Natural killer cell (primary cell): ENCODE measurements around the gene OR6C70. TPM values are rescaled to one million over a fixed set of nuclear protein-coding genes. Genes with fewer than 3 reads are reported as not detected.

Experiments used
- ATAC-seq, 3 donors: fragments of 150-1000 bp in 2 of 3; fragments of 200-7000 bp in 1 of 3; cut with Tn5 transposase; 1 replicate in 1 of 3; 2 replicates in 2 of 3; pipeline ENCODE4 v1.10.0; 2021; ENCODE audit warnings: mild to moderate bottlenecking in 2 of 3, moderate library complexity in 2 of 3
- DNase-seq, 2 donors: peaks; one replicate each; pipeline versions ENCODE4 v3.0.0 to v3.0.0-alpha.2; 2013 to 2021; ENCODE audit warnings: mixed read lengths in 1 of 2
- H3K27ac ChIP-seq: one replicate; pipeline ENCODE4 v1.5.1; 2013; ENCODE audit warnings: mild to moderate bottlenecking, low read length
- H3K27me3 ChIP-seq: one replicate; pipeline ENCODE4 v1.6.1; 2013; ENCODE audit warnings: low read length; ENCODE audit not compliant: control insufficient read depth, insufficient read depth
- H3K36me3 ChIP-seq: one replicate; pipeline ENCODE4 v1.6.1; 2013; ENCODE audit warnings: low read length; ENCODE audit not compliant: control insufficient read depth, insufficient read depth
- H3K4me1 ChIP-seq: one replicate; pipeline ENCODE4 v1.6.1; 2013; ENCODE audit warnings: low read length; ENCODE audit not compliant: control insufficient read depth, insufficient read depth
- H3K4me3 ChIP-seq: one replicate; pipeline ENCODE4 v1.5.1; 2013; ENCODE audit warnings: low read length
- H3K9me3 ChIP-seq: one replicate; pipeline ENCODE4 v1.6.1; 2013; ENCODE audit warnings: low read length; ENCODE audit not compliant: control insufficient read depth, insufficient read depth
- H3K27ac Mint-ChIP-seq, 2 donors: one replicate each; pipeline ENCODE4 v1.8.0; 2022; ENCODE audit warnings: mild to moderate bottlenecking in 2 of 2, mixed read lengths in 2 of 2, moderate library complexity in 1 of 2
- H3K27me3 Mint-ChIP-seq, 2 donors: one replicate each; pipeline ENCODE4 v1.8.0; 2022; ENCODE audit warnings: low read depth in 2 of 2, mixed read lengths in 2 of 2
- H3K36me3 Mint-ChIP-seq: one replicate; pipeline ENCODE4 v1.8.0; 2022; ENCODE audit warnings: mixed read lengths
- H3K4me1 Mint-ChIP-seq, 2 donors: one replicate each; pipeline ENCODE4 v1.8.0; 2022; ENCODE audit warnings: mixed read lengths in 2 of 2
- H3K4me3 Mint-ChIP-seq: one replicate; pipeline ENCODE4 v1.8.0; 2022; ENCODE audit warnings: mild to moderate bottlenecking, moderate library complexity, mixed read lengths
- H3K9me3 Mint-ChIP-seq, 2 donors: one replicate each; pipeline ENCODE4 v1.8.0; 2022; ENCODE audit warnings: mixed read lengths in 2 of 2
- WGBS: methylation state at CpG from one replicate; pipeline ENCODE4 v1.1.7; 2013; ENCODE audit warnings: missing lambda C conversion rate; ENCODE audit not compliant: insufficient coverage; 5-methylcytosine and 5-hydroxymethylcytosine counted together
- intact Hi-C: fragments of 100-400 bp; cut with micrococcal nuclease; formaldehyde crosslinking; loops from one replicate; pipeline ENCODE4 v1.14.2; 2022
- total RNA-seq, 4 donors: library from RNA; stranded (reverse); fragments of 120-200 nt in 1 of 4; gene quantifications; one replicate each; pipeline versions ENCODE4 v1.2.3 to v1.2.4, GENCODE V29; 2013 to 2022
- TF ChIP-seq, protein P1 (sequence below): fragments of 200-600 bp; IDR thresholded peaks from one replicate; pipeline ENCODE4 v1.8.0; 2022; ENCODE audit warnings: antibody characterized with exemption

Gene OR6C70
- not detected for total RNA-seq
- not detected for total RNA-seq (2013)

DNA sequence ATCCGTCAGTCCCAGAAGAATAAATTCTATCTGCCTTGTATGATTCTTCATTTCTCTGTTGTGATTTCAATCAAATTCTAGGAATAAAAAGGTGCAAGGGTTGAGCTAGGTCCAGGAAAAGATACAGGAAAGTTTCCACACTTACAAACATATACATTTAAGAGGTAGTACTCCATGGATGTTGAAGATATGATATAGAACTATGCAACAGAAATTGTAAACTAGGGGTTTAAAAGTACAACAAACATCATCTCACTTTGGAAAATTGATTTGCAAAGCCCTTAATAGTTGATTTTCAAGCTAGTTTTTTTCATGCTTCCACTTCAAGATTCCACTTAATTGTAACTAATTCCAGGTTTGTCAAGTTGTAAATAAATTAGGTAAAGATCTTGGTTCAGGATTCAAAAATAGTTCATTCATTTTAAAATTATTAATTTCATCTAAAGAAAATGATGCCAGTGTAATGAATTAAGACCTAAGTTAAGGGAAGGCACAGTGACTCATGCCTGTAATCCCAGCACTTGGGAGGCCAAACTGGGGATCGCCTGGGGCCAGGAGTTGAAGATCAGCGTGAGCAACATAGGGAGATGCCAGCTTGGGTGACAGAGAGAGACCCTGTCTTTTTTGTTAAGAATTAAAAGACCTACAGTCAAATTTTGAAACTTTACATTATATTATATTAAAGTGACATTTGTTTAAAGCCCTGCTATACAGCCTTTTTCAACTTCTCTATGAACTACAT is at the start of gene OR6C70:
Gene OR6C70 (minus strand): TSS at position 51 of the 742 bp plus-strand sequence. CDS start 0 bp downstream, at position 51.
- no peaks in the 10 kb centered on the region for H3K4me1 ChIP-seq
- TF ChIP-seq, protein P1, sequence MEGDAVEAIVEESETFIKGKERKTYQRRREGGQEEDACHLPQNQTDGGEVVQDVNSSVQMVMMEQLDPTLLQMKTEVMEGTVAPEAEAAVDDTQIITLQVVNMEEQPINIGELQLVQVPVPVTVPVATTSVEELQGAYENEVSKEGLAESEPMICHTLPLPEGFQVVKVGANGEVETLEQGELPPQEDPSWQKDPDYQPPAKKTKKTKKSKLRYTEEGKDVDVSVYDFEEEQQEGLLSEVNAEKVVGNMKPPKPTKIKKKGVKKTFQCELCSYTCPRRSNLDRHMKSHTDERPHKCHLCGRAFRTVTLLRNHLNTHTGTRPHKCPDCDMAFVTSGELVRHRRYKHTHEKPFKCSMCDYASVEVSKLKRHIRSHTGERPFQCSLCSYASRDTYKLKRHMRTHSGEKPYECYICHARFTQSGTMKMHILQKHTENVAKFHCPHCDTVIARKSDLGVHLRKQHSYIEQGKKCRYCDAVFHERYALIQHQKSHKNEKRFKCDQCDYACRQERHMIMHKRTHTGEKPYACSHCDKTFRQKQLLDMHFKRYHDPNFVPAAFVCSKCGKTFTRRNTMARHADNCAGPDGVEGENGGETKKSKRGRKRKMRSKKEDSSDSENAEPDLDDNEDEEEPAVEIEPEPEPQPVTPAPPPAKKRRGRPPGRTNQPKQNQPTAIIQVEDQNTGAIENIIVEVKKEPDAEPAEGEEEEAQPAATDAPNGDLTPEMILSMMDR: no peak
- no peaks in the 10 kb centered on the region for H3K36me3 ChIP-seq
- Mint-ChIP-seq H3K27me3 (peaks cover 5 to 27% of the 10 kb centered on the region in 2 donors), H3K27ac (no peak within 1 kb of the TSS), H3K36me3 (no peaks in the 10 kb centered on the region), H3K9me3 (no peaks in the 10 kb centered on the region), H3K4me3 (no peak within 1 kb of the TSS), H3K4me1 (no peaks in the 10 kb centered on the region)
- intact Hi-C loops: no loop called here
- H3K27me3 ChIP-seq: peaks cover 5% of the 10 kb centered on the region
- H3K27ac ChIP-seq: no peak within 1 kb of the TSS
- no peaks in the 10 kb centered on the region for H3K9me3 ChIP-seq
- WGBS: 82% methylated on average over 2 of the region's 3 CpGs
- DNase-seq (no peak), ATAC-seq (no peak)
- H3K4me3 ChIP-seq: no peak within 1 kb of the TSS

DNA sequence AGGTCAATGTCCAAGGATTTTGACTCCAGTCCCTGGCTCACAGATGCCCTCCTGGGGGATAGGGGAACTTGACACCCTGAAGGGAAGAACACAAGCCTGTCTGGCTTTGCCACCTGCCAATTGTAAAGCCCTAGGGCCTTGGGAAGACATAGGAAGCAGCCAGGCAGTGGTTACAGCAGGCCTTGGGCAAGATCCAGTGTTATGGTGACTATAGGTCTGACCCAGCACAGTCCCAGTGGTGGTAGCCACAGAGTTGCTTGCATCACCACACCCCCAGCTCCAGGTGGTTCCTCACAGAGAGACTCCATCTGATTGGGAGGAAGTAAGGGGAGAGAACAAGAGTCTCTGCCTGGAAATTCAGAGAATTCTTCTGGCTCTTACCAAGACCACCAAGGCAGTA is 46.5 kb upstream of the OR6C70 start:
- TF ChIP-seq, protein P1: no peak
- no peaks in the 10 kb centered on the region for H3K36me3 Mint-ChIP-seq
- no peaks in the 10 kb centered on the region for H3K9me3 Mint-ChIP-seq
- Histone ChIP-seq H3K27ac (no peak overlapping the region), H3K4me3 (no peak overlapping the region), H3K9me3 (no peaks in the 10 kb centered on the region), H3K4me1 (no peaks in the 10 kb centered on the region), H3K36me3 (no peaks in the 10 kb centered on the region), H3K27me3 (no peaks in the 10 kb centered on the region)
- no peak for ATAC-seq
- H3K27ac Mint-ChIP-seq: no peak overlapping the region
- H3K4me3 Mint-ChIP-seq: no peak overlapping the region
- no peaks in the 10 kb centered on the region for H3K4me1 Mint-ChIP-seq
- intact Hi-C loops: no loop called here
- H3K27me3 Mint-ChIP-seq: peaks cover 13 to 14% of the 10 kb centered on the region in 2 donors
- DNase-seq: no peak

DNA sequence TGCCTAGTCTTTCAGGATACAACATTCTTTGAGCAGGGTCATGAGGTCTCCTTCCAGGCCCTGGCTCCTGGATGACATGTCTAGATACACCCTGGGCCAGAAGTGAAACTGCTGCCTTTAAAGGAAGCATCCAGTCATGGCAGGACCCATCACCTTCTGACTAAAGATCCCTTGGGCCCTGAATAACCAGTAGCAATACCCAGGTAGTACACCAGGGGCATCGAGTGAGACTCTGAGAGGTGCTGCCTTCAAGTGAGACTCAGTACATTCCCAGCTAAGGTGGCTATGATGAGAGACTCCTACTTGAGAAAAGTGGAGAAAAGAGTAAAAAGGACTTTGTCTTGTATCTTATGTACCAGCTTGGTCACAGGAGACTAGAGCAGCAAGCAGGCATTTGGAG is 45.8 kb upstream of the OR6C70 start:
- H3K9me3 Mint-ChIP-seq: no peaks in the 10 kb centered on the region
- Histone ChIP-seq H3K4me1 (no peaks in the 10 kb centered on the region), H3K4me3 (no peak overlapping the region), H3K36me3 (no peaks in the 10 kb centered on the region), H3K27me3 (no peaks in the 10 kb centered on the region), H3K9me3 (no peaks in the 10 kb centered on the region), H3K27ac (no peak overlapping the region)
- 72% methylated on average over 1 of the region's 1 CpG for whole genome bisulfite sequencing
- no peak overlapping the region for H3K4me3 Mint-ChIP-seq
- TF ChIP-seq, protein P1: no peak
- DNase-seq (no peak), ATAC-seq (no peak)
- peaks cover 13 to 14% of the 10 kb centered on the region in 2 donors for H3K27me3 Mint-ChIP-seq
- intact Hi-C loops: no loop called here
- H3K4me1 Mint-ChIP-seq: no peaks in the 10 kb centered on the region
- H3K27ac Mint-ChIP-seq: no peak overlapping the region
- H3K36me3 Mint-ChIP-seq: no peaks in the 10 kb centered on the region

DNA sequence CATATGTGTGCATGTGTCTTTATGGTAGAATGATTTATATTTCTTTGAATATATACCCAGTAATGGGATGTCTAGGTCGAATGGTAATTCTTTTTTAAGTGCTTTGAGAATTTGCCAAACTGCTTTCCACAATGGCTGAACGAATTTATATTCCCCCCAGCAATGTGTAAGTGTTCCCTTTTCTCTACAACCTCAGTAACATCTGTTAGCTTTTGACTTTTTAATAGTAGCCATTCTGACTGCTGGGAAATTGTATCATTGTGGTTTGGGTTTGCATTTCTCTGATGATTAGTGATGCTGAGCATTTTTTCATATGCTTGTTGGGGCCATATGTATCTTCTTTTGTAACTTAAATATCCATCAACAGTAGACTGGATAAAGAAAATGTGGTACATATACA is 31.7 kb upstream of the OR6C70 start:
- ATAC-seq (no peak), DNase-seq (no peak)
- H3K9me3 Mint-ChIP-seq: no peaks in the 10 kb centered on the region
- Histone ChIP-seq H3K36me3 (no peaks in the 10 kb centered on the region), H3K27me3 (peaks cover 3% of the 10 kb centered on the region), H3K27ac (no peak overlapping the region), H3K4me3 (no peak overlapping the region), H3K4me1 (no peaks in the 10 kb centered on the region), H3K9me3 (no peaks in the 10 kb centered on the region)
- no peak overlapping the region for H3K4me3 Mint-ChIP-seq
- TF ChIP-seq, protein P1: no peak
- no peaks in the 10 kb centered on the region for H3K4me1 Mint-ChIP-seq
- no peak overlapping the region for H3K27ac Mint-ChIP-seq
- peaks cover 12 to 25% of the 10 kb centered on the region in 2 donors for H3K27me3 Mint-ChIP-seq
- WGBS: 40% methylated on average over 2 of the region's 2 CpGs
- H3K36me3 Mint-ChIP-seq: no peaks in the 10 kb centered on the region
- intact Hi-C loops: no loop called here
